RWPE2 (cell line): ENCODE data around the gene SLC24A2.

Source experiments
- ATAC-seq: fragments of 200-7000 bp; cut with Tn5 transposase; 3 replicates; pipeline ENCODE4 v1.9.1; 2021; ENCODE audit warnings: low read depth
- DNase-seq: peaks from one replicate; pipeline ENCODE4 v3.0.0-alpha.2; 2020; ENCODE audit warnings: low spot score
- H3K27ac ChIP-seq: fragments of 450-650 bp; 2 replicates; pipeline ENCODE4 v1.5.1; 2017; ENCODE audit warnings: mild to moderate bottlenecking; ENCODE audit not compliant: poor library complexity, severe bottlenecking
- H3K27me3 ChIP-seq: fragments of 250-450 bp; sonication (Bioruptor Pico); 2 replicates; pipeline ENCODE4 v1.5.1; 2021; ENCODE audit warnings: mild to moderate bottlenecking, moderate library complexity; ENCODE audit not compliant: insufficient read depth, poor library complexity, severe bottlenecking
- H3K36me3 ChIP-seq: fragments of 250-450 bp; sonication (Bioruptor Pico); 2 replicates; pipeline ENCODE4 v1.5.1; 2020; ENCODE audit warnings: low read depth, mild to moderate bottlenecking, moderate library complexity
- H3K4me1 ChIP-seq: fragments of 250-450 bp; sonication (Bioruptor Pico); 2 replicates; pipeline ENCODE4 v1.5.1; 2021; ENCODE audit warnings: mild to moderate bottlenecking, moderate library complexity; ENCODE audit not compliant: insufficient read depth, poor library complexity, severe bottlenecking
- H3K4me3 ChIP-seq: fragments of 250-450 bp; sonication (Bioruptor Pico); 2 replicates; pipeline ENCODE4 v1.5.1; 2021; ENCODE audit warnings: mild to moderate bottlenecking, moderate library complexity; ENCODE audit not compliant: severe bottlenecking
- H3K9me3 ChIP-seq: fragments of 250-450 bp; sonication (Bioruptor Pico); 2 replicates; pipeline ENCODE4 v1.5.1; 2021; ENCODE audit warnings: mild to moderate bottlenecking, moderate library complexity; ENCODE audit not compliant: severe bottlenecking
- TF ChIP-seq, protein P1 (sequence below): fragments of 450-650 bp; IDR thresholded peaks from one replicate; pipeline ENCODE4 v1.5.1; 2017; ENCODE audit warnings: mild to moderate bottlenecking, moderate library complexity; ENCODE audit not compliant: poor library complexity, severe bottlenecking

The SLC24A2 gene

GRCh38 chr9:19800884-19801283 is 12.0 kb upstream of the SLC24A2 start:
- H3K4me3 ChIP-seq = no peak overlapping the region
- no peaks in the 10 kb centered on the region for H3K9me3 ChIP-seq
- no peaks in the 10 kb centered on the region for H3K36me3 ChIP-seq
- peaks cover 13% of the 10 kb centered on the region for H3K27me3 ChIP-seq
- no peak for ATAC-seq
- DNase-seq = no peak
- TF ChIP-seq, protein P1, sequence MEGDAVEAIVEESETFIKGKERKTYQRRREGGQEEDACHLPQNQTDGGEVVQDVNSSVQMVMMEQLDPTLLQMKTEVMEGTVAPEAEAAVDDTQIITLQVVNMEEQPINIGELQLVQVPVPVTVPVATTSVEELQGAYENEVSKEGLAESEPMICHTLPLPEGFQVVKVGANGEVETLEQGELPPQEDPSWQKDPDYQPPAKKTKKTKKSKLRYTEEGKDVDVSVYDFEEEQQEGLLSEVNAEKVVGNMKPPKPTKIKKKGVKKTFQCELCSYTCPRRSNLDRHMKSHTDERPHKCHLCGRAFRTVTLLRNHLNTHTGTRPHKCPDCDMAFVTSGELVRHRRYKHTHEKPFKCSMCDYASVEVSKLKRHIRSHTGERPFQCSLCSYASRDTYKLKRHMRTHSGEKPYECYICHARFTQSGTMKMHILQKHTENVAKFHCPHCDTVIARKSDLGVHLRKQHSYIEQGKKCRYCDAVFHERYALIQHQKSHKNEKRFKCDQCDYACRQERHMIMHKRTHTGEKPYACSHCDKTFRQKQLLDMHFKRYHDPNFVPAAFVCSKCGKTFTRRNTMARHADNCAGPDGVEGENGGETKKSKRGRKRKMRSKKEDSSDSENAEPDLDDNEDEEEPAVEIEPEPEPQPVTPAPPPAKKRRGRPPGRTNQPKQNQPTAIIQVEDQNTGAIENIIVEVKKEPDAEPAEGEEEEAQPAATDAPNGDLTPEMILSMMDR = no peak
- no peaks in the 10 kb centered on the region for H3K4me1 ChIP-seq
- H3K27ac ChIP-seq = no peak overlapping the region

GRCh38 chr9:19799784-19800183 is 10.9 kb upstream of the SLC24A2 start:
- no peaks in the 10 kb centered on the region for H3K9me3 ChIP-seq
- DNase-seq = no peak
- H3K4me3 ChIP-seq = no peak overlapping the region
- no peaks in the 10 kb centered on the region for H3K36me3 ChIP-seq
- TF ChIP-seq, protein P1 = no peak
- peaks cover 13% of the 10 kb centered on the region for H3K27me3 ChIP-seq
- H3K27ac ChIP-seq = no peak overlapping the region
- no peak for ATAC-seq
- H3K4me1 ChIP-seq = no peaks in the 10 kb centered on the region

DNA sequence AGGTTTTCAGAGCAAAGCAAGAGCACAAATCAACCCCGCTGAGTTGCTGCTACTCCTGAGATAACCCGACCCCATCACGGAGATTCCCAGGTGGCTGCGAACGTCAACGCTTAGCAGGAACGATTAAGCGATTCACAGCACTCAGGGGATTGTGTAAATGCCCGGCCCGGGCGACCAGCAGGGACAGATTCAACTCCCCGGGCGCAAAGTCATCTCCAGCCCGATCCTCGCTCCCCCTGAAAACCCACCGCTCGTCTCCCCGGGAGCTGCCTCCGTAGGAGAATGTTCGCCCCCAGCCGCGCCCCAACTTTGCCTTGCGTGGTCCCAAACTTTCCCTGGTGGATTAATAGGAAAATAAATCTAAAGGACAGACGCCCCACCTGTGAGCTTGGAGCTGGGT is 685 bp downstream of the SLC24A2 start:
- Histone ChIP-seq H3K4me1 (no peaks in the 10 kb centered on the region), H3K27ac (no peak overlapping the region), H3K9me3 (no peaks in the 10 kb centered on the region), H3K4me3 (no peak overlapping the region), H3K36me3 (no peaks in the 10 kb centered on the region), H3K27me3 (peaks cover 56% of the 10 kb centered on the region)
- DNase-seq (no peak), ATAC-seq (no peak)
- TF ChIP-seq, protein P1 = no peak

DNA sequence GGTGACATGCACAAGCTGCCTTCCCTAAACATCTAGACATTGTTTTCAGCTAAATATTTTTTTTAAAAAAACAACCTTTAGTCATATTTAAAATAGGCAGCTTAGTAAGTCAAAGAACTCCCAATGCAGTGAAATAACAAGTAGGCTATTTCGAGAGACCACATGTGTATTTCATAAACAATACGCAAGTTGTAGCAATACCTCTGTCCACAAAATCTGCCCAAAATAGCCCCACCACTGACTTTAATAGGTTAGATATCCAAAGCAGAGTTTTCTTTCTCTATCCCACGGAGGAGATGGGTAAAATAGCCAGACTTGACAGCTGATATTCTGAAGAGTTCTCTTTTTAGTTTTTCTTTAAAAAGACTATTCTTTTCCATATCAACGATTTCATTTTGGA is 1.2 kb downstream of the SLC24A2 start:
- Histone ChIP-seq H3K36me3 (no peaks in the 10 kb centered on the region), H3K9me3 (no peaks in the 10 kb centered on the region), H3K4me3 (no peak overlapping the region), H3K4me1 (no peaks in the 10 kb centered on the region), H3K27me3 (peaks cover 56% of the 10 kb centered on the region), H3K27ac (no peak overlapping the region)
- no peak for DNase-seq
- ATAC-seq = no peak
- TF ChIP-seq, protein P1 = no peak

DNA sequence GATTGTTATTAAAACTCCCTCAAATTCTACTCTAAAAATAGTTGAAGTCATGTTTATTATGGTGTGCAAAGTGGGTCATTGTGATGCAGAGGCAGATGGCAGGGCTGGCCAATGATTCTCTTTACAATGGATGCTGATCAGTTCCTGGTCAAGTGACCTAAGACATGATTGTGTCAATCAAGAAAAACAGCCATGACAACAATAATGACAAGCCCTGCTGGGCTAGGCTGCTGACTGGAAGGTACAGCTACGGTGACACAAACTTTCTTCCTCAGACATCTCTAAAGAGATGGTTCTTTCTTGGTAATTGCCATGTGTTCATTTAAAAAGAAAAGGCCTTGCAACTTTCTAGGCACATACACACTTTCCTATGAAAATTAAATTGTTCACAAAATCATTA is 3.6 kb downstream of the SLC24A2 start:
- no peaks in the 10 kb centered on the region for H3K36me3 ChIP-seq
- TF ChIP-seq, protein P1 = no peak
- H3K4me1 ChIP-seq = no peaks in the 10 kb centered on the region
- H3K9me3 ChIP-seq = no peaks in the 10 kb centered on the region
- no peak for DNase-seq
- H3K27me3 ChIP-seq = peaks cover 50% of the 10 kb centered on the region
- no peak overlapping the region for H3K4me3 ChIP-seq
- no peak overlapping the region for H3K27ac ChIP-seq
- no peak for ATAC-seq
